Activated naive CD8-positive, alpha-beta T cell (primary cell): ENCODE measurements around the gene SAA1.

Experiments used
- H3K27ac Mint-ChIP-seq: one replicate; pipeline ENCODE4 v1.8.0; 2021; ENCODE audit warnings: mixed read lengths
- H3K27me3 Mint-ChIP-seq: one replicate; pipeline ENCODE4 v1.8.0; 2021; ENCODE audit warnings: mixed read lengths
- H3K36me3 Mint-ChIP-seq: one replicate; pipeline ENCODE4 v1.8.0; 2021; ENCODE audit warnings: mixed read lengths
- H3K4me1 Mint-ChIP-seq: one replicate; pipeline ENCODE4 v1.8.0; 2021; ENCODE audit warnings: low read depth, mixed read lengths
- H3K4me3 Mint-ChIP-seq: one replicate; pipeline ENCODE4 v1.8.0; 2021; ENCODE audit warnings: mild to moderate bottlenecking, mixed read lengths
- H3K9me3 Mint-ChIP-seq: one replicate; pipeline ENCODE4 v1.8.0; 2021; ENCODE audit warnings: low read depth, mixed read lengths

The SAA1 gene

DNA sequence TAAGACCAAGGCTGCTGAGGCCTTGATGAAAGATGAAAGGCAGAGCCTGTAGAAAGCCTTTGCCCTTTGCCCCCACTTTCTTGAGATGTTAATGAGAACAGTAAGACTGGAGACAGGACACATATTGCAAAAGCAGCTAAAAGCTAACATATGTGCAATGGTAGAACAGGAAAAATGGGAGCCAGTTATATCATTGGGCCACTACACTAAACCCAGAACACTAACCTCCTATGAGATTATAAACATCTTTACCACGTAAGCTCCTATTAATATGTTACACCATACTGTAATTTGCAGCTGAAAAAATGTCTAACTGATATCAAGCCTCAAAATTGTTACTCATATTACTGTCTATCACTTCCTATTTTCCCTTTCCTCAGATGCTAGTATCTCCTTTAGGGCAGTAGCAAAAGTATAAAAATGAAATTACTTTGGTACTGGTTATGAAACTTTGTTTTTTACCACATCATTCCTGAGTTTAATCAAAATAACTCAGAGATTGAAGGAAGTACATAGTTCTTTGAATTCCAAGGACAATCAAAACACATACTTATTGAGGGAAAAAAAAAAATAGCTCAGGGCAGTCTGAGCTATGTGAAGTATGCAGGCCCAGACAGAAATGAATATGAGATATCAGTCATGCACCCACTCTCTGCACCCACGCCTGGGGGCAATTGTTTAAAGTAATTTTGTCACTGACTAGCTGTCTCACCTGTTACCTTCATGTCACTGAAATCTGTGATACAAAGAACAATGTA lies 46.8 kb downstream of the SAA1 start:
- H3K27ac Mint-ChIP-seq, result no peak overlapping the region
- peaks cover 15% of the 10 kb centered on the region for H3K36me3 Mint-ChIP-seq
- H3K9me3 Mint-ChIP-seq, result no peaks in the 10 kb centered on the region
- H3K27me3 Mint-ChIP-seq, result no peaks in the 10 kb centered on the region
- no peak overlapping the region for H3K4me3 Mint-ChIP-seq
- H3K4me1 Mint-ChIP-seq, result peaks cover 8% of the 10 kb centered on the region

DNA sequence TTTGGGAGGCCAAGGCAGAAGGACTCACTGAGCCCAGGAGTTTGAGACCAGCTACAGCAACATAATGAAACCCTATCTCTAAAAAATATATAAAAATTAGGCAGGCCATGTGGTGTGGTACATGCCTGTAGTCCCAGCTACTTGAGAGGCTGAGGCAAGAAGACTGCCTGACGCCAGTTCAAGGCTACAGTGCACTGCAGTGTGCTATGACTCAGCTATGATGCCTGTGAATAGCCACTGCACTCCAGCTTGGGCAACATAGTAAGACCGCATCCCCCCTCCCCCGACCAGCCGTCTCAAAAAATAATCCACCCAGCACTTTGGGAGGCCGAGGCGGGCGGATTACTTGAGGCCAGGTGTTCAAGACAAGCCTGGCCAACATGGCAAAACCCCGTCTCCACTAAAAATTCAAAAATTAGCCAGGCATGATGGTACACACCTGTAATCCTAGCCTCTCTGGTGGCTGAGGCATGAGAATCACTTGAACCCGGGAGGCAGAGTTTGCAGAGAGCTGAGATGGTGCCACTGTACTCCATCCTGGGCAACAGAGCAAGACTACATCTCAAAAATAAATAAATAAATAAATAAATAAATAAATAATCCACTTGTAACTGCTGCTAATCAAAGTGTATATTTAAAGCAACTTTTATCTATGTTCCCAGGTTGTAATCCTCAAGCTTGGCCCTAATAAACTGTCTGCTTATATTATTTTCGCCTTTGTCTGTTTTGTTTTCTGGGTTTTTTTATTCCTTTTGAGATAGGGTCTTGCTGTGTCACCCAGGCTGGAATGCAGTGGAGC lies 48.1 kb downstream of the SAA1 start:
- H3K4me3 Mint-ChIP-seq, result no peak overlapping the region
- no peaks in the 10 kb centered on the region for H3K9me3 Mint-ChIP-seq
- H3K27me3 Mint-ChIP-seq, result no peaks in the 10 kb centered on the region
- H3K4me1 Mint-ChIP-seq, result peaks cover 20% of the 10 kb centered on the region
- H3K27ac Mint-ChIP-seq, result no peak overlapping the region
- H3K36me3 Mint-ChIP-seq, result peaks cover 14% of the 10 kb centered on the region

DNA sequence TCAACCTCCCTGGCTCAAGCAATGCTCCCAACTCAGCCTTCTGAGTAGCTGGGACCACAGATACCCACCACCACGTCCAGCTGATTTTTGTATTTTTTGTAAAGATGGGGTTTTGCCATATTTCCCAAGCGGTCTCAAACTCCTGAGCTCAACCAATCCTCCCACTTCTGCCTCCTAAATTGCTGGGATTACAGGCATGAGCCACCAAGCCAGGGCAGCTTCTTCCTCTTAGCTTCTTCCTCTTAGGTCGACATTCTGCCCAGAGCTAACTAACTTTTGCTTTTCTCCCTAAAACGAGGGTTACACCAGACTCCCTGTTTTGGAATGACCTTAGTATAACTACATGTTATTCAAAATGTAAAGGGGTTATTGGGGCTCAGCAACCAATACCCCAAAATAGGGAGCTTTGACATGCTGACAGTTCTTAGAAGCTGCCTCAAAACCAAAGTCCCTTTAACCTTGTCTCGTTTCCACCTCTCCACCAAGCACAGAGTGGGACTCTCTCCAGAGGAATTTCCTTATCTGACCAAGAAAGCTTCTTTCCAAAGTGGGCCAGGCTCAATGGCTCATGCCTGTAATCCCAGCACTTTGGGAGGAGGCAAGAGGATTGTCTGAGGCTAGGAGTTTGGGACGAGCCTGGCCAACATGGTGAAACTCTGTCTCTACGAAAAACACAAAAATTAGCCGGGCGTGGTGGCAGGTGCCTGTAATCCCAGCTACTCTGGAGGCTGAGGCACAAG lies 48.9 kb downstream of the SAA1 start:
- Mint-ChIP-seq H3K4me1 (peaks cover 28% of the 10 kb centered on the region), H3K4me3 (no peak overlapping the region), H3K36me3 (peaks cover 11% of the 10 kb centered on the region), H3K27me3 (no peaks in the 10 kb centered on the region), H3K27ac (no peak overlapping the region), H3K9me3 (no peaks in the 10 kb centered on the region)

DNA sequence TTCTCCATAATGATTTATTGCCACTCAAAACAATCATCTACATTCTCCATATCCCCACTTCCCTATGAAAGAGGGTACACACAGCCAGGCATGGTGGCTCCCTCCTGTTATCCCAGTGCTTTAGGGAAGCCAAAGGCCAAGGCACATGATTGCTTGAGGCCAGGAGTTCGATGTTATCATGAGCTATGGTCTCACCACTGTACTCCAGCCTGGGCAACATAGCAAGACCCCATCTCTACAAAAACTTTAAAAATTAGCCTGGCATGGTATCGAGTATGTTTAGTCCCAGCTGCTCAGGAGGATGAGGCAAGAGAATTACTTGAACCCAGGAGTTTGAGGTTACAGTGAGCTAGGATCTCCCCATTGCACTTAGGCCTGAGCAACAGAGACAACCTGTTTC lies 49.8 kb downstream of the SAA1 start:
- Mint-ChIP-seq H3K27me3 (no peaks in the 10 kb centered on the region), H3K27ac (no peak overlapping the region), H3K36me3 (peaks cover 5% of the 10 kb centered on the region), H3K4me1 (peaks cover 37% of the 10 kb centered on the region), H3K9me3 (no peaks in the 10 kb centered on the region), H3K4me3 (no peak overlapping the region)

DNA sequence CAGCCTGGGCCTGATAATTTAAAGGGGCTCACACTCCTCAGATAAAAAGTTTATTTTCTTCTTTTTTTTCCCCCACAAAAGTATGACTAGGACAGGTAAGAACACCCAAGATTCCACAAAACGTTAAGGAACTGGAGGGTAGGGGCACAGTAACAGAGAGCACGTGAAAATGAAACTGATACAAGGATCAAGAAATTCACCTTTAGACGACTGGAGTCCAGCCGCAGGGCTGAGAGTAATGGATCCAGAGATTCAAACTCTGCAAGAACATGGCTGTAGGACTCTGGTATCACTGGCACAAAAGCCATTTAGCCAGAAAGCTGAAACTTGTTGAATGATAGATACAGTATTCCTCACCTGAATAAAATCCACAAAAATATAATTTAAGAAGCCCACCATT lies 51.5 kb downstream of the SAA1 start:
- H3K36me3 Mint-ChIP-seq, result peaks cover 3% of the 10 kb centered on the region
- no peaks in the 10 kb centered on the region for H3K9me3 Mint-ChIP-seq
- H3K27ac Mint-ChIP-seq, result no peak overlapping the region
- H3K4me1 Mint-ChIP-seq, result peaks cover 48% of the 10 kb centered on the region
- no peak overlapping the region for H3K4me3 Mint-ChIP-seq
- no peaks in the 10 kb centered on the region for H3K27me3 Mint-ChIP-seq
